ENCODE measurements around the gene UGT1A7.

The UGT1A7 gene

DNA sequence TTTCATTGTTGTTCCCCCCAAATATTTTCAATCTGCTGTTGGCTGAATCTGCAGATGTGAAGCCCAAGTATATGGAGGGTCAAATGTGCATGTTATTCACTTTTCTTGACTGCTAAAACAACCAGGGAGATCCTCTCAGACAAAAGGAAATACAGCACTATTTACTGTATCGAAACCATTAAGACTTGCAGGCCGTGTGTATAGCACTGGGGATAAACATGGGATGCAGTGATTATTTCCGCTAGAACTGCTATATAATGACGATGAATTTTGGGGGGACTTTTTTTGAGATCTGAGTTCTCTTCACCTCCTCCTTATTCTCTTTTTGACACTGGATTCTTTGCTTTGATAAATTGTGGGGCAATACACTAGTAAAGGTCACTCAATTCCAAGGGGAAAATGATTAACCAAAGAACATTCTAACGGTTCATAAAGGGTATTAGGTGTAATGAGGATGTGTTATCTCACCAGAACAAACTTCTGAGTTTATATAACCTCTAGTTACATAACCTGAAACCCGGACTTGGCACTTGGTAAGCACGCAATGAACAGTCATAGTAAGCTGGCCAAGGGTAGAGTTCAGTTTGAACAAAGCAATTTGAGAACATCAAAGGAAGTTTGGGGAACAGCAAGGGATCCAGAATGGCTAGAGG lies 74.9 kb downstream of the UGT1A7 start:
- H3K27ac ChIP-seq (ENCODE audit: low read length) = no peak overlapping the region
- TF ChIP-seq EZH2 (IDR thresholded peaks at IDR 0.05; ENCODE audit: borderline replicate concordance, low read depth, low read length, severe bottlenecking) = no peak
- TF ChIP-seq, protein P1, sequence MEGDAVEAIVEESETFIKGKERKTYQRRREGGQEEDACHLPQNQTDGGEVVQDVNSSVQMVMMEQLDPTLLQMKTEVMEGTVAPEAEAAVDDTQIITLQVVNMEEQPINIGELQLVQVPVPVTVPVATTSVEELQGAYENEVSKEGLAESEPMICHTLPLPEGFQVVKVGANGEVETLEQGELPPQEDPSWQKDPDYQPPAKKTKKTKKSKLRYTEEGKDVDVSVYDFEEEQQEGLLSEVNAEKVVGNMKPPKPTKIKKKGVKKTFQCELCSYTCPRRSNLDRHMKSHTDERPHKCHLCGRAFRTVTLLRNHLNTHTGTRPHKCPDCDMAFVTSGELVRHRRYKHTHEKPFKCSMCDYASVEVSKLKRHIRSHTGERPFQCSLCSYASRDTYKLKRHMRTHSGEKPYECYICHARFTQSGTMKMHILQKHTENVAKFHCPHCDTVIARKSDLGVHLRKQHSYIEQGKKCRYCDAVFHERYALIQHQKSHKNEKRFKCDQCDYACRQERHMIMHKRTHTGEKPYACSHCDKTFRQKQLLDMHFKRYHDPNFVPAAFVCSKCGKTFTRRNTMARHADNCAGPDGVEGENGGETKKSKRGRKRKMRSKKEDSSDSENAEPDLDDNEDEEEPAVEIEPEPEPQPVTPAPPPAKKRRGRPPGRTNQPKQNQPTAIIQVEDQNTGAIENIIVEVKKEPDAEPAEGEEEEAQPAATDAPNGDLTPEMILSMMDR (IDR thresholded peaks at IDR 0.05; ENCODE audit: borderline replicate concordance, extremely low read depth, low read length, poor library complexity, severe bottlenecking) = no peak
- H2AFZ ChIP-seq (ENCODE audit: low read depth, low read length) = no peak overlapping the region
- H3K36me3 ChIP-seq (ENCODE audit: insufficient read depth, low read length) = no peaks in the 10 kb centered on the region
- peaks cover 3% of the 10 kb centered on the region for H3K27me3 ChIP-seq (ENCODE audit: insufficient read depth, low read length, poor library complexity)
- DNase-seq (no peak), ATAC-seq (ENCODE audit: insufficient read depth, low read depth) (no peak)
- peaks cover under 1% of the 10 kb centered on the region for H3K9me3 ChIP-seq (ENCODE audit: insufficient read depth, low read length, severe bottlenecking)
- H3K79me2 ChIP-seq (ENCODE audit: insufficient read depth, low read length) = no peaks in the 10 kb centered on the region
- no peaks in the 10 kb centered on the region for H4K20me1 ChIP-seq (ENCODE audit: insufficient read depth, low read length)
- no peaks in the 10 kb centered on the region for H3K4me1 ChIP-seq (ENCODE audit: insufficient read depth, low read length)
- no peak overlapping the region for H3K4me3 ChIP-seq (ENCODE audit: low read depth in 1 of 2, low read length in 2 of 2)
- no peak overlapping the region for H3K4me2 ChIP-seq (ENCODE audit: insufficient read depth, low read length)
- no peak overlapping the region for H3K9ac ChIP-seq (ENCODE audit: low read depth, low read length)

DNA sequence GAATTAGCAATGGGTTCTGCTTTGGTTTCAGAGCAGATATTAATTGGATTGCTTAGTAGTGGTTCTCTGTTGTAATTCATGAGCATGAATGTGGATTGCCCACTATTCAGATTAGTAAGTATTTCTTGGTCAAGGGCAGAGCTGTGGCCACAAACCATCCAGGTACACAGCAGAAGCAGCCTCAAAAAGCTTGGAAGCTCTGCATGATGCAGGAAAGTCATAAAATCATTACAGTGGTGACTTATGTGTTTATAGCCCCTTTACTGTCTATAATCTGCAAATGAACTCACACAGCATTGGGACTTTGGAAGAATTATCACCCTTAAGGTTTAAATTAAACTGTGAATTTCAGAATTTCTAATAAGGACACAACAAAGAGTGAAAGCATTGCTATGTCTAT lies 76.4 kb downstream of the UGT1A7 start:
- DNase-seq (no peak), ATAC-seq (ENCODE audit: insufficient read depth, low read depth) (no peak)
- TF ChIP-seq, protein P1 (IDR thresholded peaks at IDR 0.05; ENCODE audit: borderline replicate concordance, extremely low read depth, low read length, poor library complexity, severe bottlenecking) = no peak
- TF ChIP-seq EZH2 (IDR thresholded peaks at IDR 0.05; ENCODE audit: borderline replicate concordance, low read depth, low read length, severe bottlenecking) = no peak
- H3K79me2 ChIP-seq (ENCODE audit: insufficient read depth, low read length) = no peaks in the 10 kb centered on the region
- H3K4me3 ChIP-seq (ENCODE audit: low read depth in 1 of 2, low read length in 2 of 2) = no peak overlapping the region
- no peak overlapping the region for H3K4me2 ChIP-seq (ENCODE audit: insufficient read depth, low read length)
- no peaks in the 10 kb centered on the region for H4K20me1 ChIP-seq (ENCODE audit: insufficient read depth, low read length)
- H3K4me1 ChIP-seq (ENCODE audit: insufficient read depth, low read length) = no peaks in the 10 kb centered on the region
- H2AFZ ChIP-seq (ENCODE audit: low read depth, low read length) = no peak overlapping the region
- H3K9me3 ChIP-seq (ENCODE audit: insufficient read depth, low read length, severe bottlenecking) = no peaks in the 10 kb centered on the region
- no peak overlapping the region for H3K9ac ChIP-seq (ENCODE audit: low read depth, low read length)
- H3K27me3 ChIP-seq (ENCODE audit: insufficient read depth, low read length, poor library complexity) = peaks cover 3% of the 10 kb centered on the region
- H3K36me3 ChIP-seq (ENCODE audit: insufficient read depth, low read length) = no peaks in the 10 kb centered on the region
- no peak overlapping the region for H3K27ac ChIP-seq (ENCODE audit: low read length)

DNA sequence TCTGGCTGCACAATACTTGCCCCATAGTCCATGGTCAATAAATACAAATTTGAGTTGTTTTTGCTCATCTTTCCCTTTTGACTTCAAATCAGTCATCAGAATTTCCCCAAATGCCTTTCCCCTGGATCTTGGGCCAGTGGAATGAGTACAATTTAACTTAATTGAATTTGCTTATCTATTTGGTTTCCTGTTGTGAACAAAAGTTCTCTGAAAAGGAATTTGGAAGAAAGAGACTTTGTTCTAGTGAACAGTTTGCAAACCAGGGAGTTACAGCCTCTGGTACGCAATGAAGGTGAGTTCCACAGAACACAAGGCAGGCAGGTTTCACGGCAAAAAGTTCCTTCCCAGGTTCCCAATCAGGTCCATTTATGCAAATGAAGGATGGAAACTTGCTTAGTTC lies 77.1 kb downstream of the UGT1A7 start:
- Histone ChIP-seq H3K9me3 (ENCODE audit: insufficient read depth, low read length, severe bottlenecking) (no peaks in the 10 kb centered on the region), H3K27ac (ENCODE audit: low read length) (no peak overlapping the region), H3K79me2 (ENCODE audit: insufficient read depth, low read length) (no peaks in the 10 kb centered on the region), H3K4me2 (ENCODE audit: insufficient read depth, low read length) (no peak overlapping the region), H4K20me1 (ENCODE audit: insufficient read depth, low read length) (no peaks in the 10 kb centered on the region), H3K4me3 (ENCODE audit: low read depth in 1 of 2, low read length in 2 of 2) (no peak overlapping the region), H3K9ac (ENCODE audit: low read depth, low read length) (no peak overlapping the region), H3K27me3 (ENCODE audit: insufficient read depth, low read length, poor library complexity) (peaks cover 6% of the 10 kb centered on the region), H3K36me3 (ENCODE audit: insufficient read depth, low read length) (no peaks in the 10 kb centered on the region), H2AFZ (ENCODE audit: low read depth, low read length) (no peak overlapping the region), H3K4me1 (ENCODE audit: insufficient read depth, low read length) (no peaks in the 10 kb centered on the region)
- DNase-seq = no peak
- TF ChIP-seq EZH2 (IDR thresholded peaks at IDR 0.05; ENCODE audit: borderline replicate concordance, low read depth, low read length, severe bottlenecking) = no peak
- ATAC-seq (ENCODE audit: insufficient read depth, low read depth) = no peak

DNA sequence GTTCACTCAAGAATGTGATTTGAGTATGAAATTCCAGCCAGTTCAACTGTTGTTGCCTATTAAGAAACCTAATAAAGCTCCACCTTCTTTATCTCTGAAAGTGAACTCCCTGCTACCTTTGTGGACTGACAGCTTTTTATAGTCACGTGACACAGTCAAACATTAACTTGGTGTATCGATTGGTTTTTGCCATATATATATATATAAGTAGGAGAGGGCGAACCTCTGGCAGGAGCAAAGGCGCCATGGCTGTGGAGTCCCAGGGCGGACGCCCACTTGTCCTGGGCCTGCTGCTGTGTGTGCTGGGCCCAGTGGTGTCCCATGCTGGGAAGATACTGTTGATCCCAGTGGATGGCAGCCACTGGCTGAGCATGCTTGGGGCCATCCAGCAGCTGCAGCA lies 78.3 kb downstream of the UGT1A7 start, which contains the start of gene UGT1A1:
TSS of gene UGT1A1 (plus strand) at position 228 of the 400 bp plus-strand sequence. CDS start at position 246, 18 bp downstream.
- H3K79me2 ChIP-seq (ENCODE audit: insufficient read depth, low read length) = no peaks in the 10 kb centered on the region
- H3K36me3 ChIP-seq (ENCODE audit: insufficient read depth, low read length) = no peaks in the 10 kb centered on the region
- peaks cover 10% of the 10 kb centered on the region for H3K27me3 ChIP-seq (ENCODE audit: insufficient read depth, low read length, poor library complexity)
- no peak within 1 kb of the TSS for H3K27ac ChIP-seq (ENCODE audit: low read length)
- H3K9ac ChIP-seq (ENCODE audit: low read depth, low read length) = no peak within 1 kb of the TSS
- no peak for ATAC-seq (ENCODE audit: insufficient read depth, low read depth)
- no peak within 1 kb of the TSS for H3K4me3 ChIP-seq (ENCODE audit: low read depth in 1 of 2, low read length in 2 of 2)
- no peaks in the 10 kb centered on the region for H4K20me1 ChIP-seq (ENCODE audit: insufficient read depth, low read length)
- no peak within 1 kb of the TSS for H3K4me2 ChIP-seq (ENCODE audit: insufficient read depth, low read length)
- H3K4me1 ChIP-seq (ENCODE audit: insufficient read depth, low read length) = no peaks in the 10 kb centered on the region
- DNase-seq = no peak
- H2AFZ ChIP-seq (ENCODE audit: low read depth, low read length) = no peak within 1 kb of the TSS
- TF ChIP-seq EZH2 (IDR thresholded peaks at IDR 0.05; ENCODE audit: borderline replicate concordance, low read depth, low read length, severe bottlenecking) = no peak
- TF ChIP-seq, protein P1 (IDR thresholded peaks at IDR 0.05; ENCODE audit: borderline replicate concordance, extremely low read depth, low read length, poor library complexity, severe bottlenecking) = no peak
- no peaks in the 10 kb centered on the region for H3K9me3 ChIP-seq (ENCODE audit: insufficient read depth, low read length, severe bottlenecking)

Data from DND-41 (cell line).